COLO829 (cell line): ENCODE measurements around the gene AAR2.

Experiments
- DNase-seq: peaks from one replicate; pipeline ENCODE4 v3.0.0; 2012; ENCODE audit warnings: low spot score

The AAR2 gene

DNA sequence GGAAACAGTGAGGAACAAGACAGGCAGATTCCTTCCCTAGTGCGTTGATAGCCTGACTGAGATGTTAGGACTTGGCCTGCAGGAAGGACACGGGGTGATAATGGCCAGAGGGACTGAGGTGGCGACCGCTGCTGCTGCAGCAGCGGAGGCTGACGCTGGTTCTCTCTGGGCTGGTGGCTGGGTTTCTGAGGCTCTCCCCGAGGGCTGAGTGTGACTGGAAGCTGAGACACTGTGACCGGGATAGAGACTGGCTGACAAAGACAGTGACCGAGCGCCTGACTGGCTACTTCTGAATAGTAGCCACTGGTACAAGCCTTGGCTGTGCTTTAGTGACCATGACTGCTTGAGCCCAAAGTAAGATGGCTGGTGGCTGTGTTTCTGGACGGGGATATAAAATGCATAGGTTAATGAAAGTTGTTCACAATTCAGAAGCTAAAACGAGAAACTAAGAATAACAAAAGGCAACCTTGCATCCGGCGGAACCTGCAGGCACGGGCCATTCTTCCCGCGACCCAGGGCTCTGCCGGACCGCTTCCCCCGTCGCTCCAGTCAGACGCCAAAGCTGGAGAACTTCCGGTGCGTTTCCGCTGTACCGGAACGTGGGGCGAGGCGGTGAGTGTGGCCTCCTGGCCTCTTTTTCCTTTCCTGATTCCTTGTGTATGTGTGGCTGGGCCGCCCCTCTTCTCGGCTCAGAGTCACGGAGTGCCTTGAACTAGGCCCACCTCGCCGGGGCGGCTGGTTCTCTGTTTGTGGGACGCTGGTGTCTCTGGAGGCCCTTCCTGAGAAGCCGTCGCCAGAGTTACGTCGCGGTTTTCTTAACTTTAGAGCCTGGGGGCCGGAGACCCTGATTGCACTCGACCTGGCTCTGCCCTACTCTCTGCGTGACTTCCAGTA lies at the start of gene AAR2:
AAR2 (plus strand) TSS at position 587 of the 894 bp plus-strand sequence. CDS start 3,391 bp downstream, outside the sequence.
- DNase-seq: peak; percentile 76

- no peak for DNase-seq
These were observed 42.1 kb upstream of the AAR2 start for GRCh38 chr20:36193977-36194712.

DNA sequence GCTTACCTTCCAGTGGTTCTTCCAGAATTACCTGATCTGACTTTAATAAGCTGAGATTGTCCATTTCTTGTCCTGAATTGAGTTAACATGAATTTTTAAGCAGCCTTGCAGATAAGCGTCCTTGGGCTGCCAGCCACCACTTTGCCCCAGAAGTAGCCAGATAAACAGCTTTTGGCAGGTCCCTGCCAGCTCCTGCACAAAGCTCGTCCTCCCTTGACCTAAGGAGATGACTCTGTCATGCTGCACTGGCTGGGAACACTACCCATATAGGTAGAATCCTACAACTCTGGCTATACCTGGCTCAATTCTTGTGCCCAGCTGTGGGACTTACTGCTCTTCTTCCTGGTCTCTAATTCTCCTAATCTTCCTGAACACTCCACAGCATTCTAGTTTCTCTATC lies 39.6 kb upstream of the AAR2 start:
- DNase-seq: no peak

DNA sequence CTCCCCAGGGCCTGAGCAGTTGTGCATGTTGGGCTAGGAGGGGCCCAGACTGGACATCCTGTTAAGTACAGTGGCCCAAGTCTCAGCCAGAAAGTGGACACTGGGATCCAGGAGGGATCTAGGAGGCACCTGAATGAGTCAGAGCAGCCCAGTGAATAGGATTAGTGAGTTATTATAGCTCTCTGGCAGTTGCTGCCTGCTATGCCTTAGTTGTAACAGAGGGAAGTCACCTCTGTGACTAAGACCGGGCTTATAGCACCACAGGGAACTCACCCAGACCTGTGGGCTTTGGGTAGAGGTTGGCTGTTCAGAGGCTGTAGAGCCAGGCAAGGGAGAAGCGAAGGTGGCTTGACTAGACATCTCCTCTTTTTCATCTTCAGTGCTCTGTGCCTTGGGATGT lies 39.0 kb upstream of the AAR2 start:
- DNase-seq: no peak

- peak; percentile 88 for DNase-seq
These were observed 36.7 kb upstream of the AAR2 start for GRCh38 chr20:36199345-36200257.

GRCh38 chr20:36200451-36200850 lies 35.8 kb upstream of the AAR2 start:
- no peak for DNase-seq

- no peak for DNase-seq
These were observed 35.1 kb upstream of the AAR2 start for GRCh38 chr20:36201198-36201597.

DNA sequence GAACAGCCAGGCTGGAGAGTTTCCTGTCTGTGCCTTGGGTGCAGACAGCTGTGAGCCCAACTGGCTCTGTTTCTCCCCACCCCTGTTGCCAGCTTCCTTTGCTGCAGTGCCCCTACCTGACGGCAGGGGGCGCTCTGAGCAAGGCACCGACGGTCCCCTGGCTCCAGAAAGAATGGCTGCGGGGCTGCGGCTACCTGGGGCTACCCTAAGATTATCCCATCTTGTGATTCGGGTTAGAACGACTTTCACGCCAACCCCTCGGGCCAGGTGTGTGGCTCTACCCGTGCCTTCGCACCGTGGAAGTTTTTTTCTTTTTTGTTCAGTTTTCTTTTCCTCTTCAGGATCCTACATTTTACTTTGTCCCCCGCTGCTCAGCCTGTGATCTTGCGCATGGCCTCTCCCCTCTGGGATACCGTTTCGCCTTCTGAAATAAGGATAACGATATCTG lies 33.4 kb upstream of the AAR2 start:
- peak; percentile 87 for DNase-seq

DNA sequence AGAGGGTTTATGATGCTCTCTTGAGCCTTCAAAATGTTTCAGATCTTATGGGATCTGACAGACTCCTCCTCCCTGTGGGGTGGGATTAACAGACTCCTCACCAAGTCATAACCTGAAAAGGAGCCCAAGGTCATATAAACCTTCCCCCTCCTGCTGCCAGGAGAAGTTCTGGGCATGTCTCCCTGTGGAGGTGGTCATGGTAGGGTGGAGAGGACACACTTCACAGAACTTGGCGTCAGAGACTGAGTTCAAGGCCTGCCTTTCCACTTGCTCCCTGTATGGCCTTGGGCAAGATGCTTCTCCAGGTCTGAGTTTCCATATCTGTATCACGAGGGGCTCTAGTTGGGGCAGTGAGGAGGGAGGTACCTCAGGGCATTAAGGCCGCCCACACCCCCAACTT lies 32.4 kb upstream of the AAR2 start:
- DNase-seq: no peak

DNA sequence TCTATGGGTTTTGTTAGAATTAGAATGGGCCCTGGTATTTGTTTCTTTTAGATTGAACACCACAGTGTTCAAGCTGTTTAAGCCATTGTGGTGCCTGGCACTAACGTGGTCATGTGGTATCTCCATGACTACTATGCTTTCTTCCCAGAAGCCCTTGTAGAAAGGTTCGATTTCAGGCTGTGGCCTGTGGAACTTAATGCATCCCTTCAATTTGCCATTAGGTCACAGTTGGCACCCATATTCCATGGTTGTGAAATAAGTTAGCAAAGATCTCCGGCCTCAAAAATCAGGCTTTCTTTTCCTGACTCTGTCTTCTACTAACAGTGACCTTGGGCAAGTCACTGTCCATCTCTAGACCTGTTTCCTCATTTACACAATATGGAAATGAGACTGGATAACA lies 31.3 kb upstream of the AAR2 start:
- no peak for DNase-seq

GRCh38 chr20:36206068-36206467 lies 30.2 kb upstream of the AAR2 start:
- no peak for DNase-seq

- no peak for DNase-seq
These were observed 29.6 kb upstream of the AAR2 start for GRCh38 chr20:36206641-36207040.

DNA sequence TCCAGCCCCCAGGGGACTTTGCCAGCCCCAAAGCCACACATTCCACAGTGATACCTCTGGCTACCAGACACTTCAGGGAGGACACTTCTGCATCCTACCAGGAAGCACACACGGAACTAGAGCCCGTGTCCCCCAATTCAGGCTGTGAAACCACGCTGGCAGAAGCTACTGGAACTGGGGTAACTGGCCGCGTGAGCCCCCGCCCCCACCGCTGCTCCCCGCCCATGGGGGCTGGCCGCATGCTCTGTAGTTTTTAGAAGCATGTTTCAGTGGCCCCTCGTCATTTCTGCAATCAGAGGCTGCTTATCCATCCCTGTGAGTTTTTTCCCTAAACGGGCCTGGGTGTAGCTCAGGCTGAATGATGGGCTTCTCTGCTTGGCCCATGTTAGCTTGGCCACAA lies 28.7 kb upstream of the AAR2 start:
- no peak for DNase-seq

GRCh38 chr20:36208257-36208656 lies 28.0 kb upstream of the AAR2 start:
- DNase-seq: no peak

DNA sequence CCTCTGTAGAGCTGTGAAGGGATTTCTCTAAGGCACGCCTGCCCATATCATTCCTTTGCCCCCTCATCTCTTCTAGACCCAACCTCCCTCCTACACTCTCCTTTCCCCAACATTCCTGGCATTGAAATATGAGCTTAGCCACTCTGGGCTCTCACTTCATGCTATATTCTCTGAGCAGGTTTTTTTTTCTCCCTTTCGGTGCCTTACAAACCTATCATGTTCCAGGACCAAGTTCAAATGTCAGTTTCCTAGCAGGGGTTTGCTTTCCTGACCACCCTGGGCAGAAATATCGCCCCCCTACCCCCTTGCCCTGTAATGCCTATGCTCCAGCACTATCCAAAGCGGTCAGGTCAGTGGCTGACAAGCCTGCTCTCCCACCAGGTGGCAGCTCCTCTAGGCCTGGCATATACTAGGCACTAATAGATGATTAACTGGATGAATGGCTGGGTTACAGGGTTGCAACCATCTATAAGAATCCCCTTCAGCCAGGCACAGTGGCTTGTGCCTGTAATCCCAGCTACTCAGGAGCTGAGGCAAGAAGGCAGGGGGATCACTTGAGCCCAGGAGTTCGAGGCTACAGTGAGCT lies 25.7 kb upstream of the AAR2 start:
- DNase-seq: no peak

DNA sequence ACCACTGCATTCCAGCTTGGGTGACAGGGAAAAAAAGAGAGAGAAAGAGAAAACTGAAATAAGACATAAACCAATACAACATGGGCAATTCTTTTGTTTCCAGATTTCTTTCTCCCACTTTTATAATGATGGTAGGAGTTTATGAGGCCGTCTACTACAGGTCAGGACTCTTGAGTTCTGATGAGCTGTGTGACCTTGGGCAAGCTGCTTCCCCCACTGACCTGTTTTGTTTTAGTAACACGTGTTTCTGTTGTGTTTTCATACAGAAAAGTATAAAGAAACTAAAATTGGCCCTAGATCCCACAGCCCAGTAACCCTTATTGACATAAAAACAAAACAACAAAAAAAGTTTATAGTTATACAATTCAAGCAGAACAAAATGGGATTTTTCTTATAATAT lies 22.9 kb upstream of the AAR2 start:
- no peak for DNase-seq

DNA sequence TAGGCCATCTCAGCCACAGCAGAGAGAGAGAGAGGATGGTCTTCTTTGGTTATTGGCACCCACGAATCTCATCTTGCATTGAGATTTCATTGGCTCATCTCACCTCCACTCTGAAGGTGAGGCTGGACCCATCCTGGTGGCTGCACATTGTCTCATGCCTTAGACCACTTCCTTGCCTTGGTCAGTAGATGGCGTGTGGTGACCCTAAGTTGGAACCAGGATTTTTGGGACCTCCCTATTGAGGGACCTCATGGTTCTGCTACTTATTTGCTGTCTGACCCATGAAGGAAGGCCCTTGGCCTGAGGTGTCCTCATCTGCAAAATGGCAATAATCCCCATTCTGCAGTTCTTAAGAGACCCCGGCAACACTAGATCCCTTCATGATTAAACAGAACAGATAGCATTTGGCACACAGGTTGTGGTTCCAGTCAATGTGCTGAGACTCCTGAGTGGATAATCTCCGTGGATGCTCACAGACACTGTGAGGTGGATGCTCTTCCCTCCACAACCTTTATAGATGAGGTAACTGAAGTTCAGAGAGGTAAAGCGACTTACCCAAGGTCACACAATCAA lies 21.5 kb upstream of the AAR2 start:
- peak; percentile 31 for DNase-seq

DNA sequence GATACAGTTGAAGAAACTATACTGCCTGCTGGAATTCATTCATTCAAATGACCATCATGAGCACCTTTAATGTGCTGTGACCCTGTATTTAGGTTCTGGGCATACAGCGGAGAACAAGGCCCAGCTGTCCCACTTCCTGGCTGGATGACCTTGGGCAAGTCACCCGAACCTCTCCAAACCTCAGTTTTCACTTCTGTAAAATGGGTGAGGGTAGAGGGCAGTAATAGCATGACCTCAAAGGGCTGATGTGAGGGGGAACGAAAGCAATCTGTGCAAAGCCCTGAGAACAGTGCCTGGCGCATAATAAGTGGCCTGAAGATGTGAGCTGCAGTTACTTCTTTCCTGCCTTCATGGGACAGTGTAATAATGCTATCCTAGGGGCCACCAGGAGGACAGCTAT lies 20.5 kb upstream of the AAR2 start:
- DNase-seq: no peak

GRCh38 chr20:36216314-36217025 lies 19.8 kb upstream of the AAR2 start:
- no peak for DNase-seq

- no peak for DNase-seq
These were observed 19.1 kb upstream of the AAR2 start for GRCh38 chr20:36217226-36217625.
